CD4-positive, alpha-beta memory T cell (primary cell): ENCODE results near the gene SOX1. TPM values are rescaled to one million over a fixed set of nuclear protein-coding genes. Genes with fewer than 3 reads are reported as not detected.
A peak's percentile ranks its signal among the peaks of the same experiment; 100 is the strongest.

Source experiments
- CTCF ChIA-PET: fragments of 350-600 bp; sonication (Branson Sonifier 250); formaldehyde crosslinking; loops from one replicate; lab custom pipeline; 2021; ENCODE audit warnings: inconsistent platforms; ENCODE audit not compliant: partially characterized antibody; lab: Charles Lee
- POLR2A ChIA-PET: fragments of 350-600 bp; sonication (Branson Sonifier 250); formaldehyde crosslinking; loops from one replicate; lab custom pipeline; 2021; ENCODE audit not compliant: partially characterized antibody; lab: Charles Lee
- DNase-seq, 5 donors: peaks; one replicate each; pipeline versions ENCODE4 v3.0.0 to v3.0.0-alpha.2; 2020 to 2022; ENCODE audit warnings: mixed read lengths in 1 of 5
- H3K27ac ChIP-seq: one replicate; pipeline ENCODE4 v1.7.0; 2013; ENCODE audit warnings: low read depth, low read length
- H3K27me3 ChIP-seq: 2 replicates; pipeline ENCODE4 v1.7.0; 2013; ENCODE audit warnings: mild to moderate bottlenecking, low read length, moderate library complexity; ENCODE audit not compliant: insufficient read depth
- H3K36me3 ChIP-seq: 2 replicates; pipeline ENCODE4 v1.7.0; 2013; ENCODE audit warnings: mild to moderate bottlenecking, low read length, moderate library complexity; ENCODE audit not compliant: insufficient read depth
- H3K4me1 ChIP-seq: 2 replicates; pipeline ENCODE4 v1.7.0; 2013; ENCODE audit warnings: mild to moderate bottlenecking, low read length, moderate library complexity; ENCODE audit not compliant: insufficient read depth
- H3K4me3 ChIP-seq, 2 donors: one replicate each; pipeline ENCODE4 v1.7.0; 2013; ENCODE audit warnings: low read length in 2 of 2, mild to moderate bottlenecking in 1 of 2
- H3K9me3 ChIP-seq, 2 donors: one replicate each; pipeline ENCODE4 v1.7.0; 2013; ENCODE audit warnings: low read length in 2 of 2, control low read depth in 1 of 2; ENCODE audit not compliant: control insufficient read depth in 1 of 2
- H3K27ac Mint-ChIP-seq, 7 donors: one replicate each; pipeline ENCODE4 v1.8.0; 2020 to 2021; ENCODE audit warnings: mixed read lengths in 7 of 7, mild to moderate bottlenecking in 6 of 7, inconsistent platforms in 3 of 7, moderate library complexity in 3 of 7
- H3K27me3 Mint-ChIP-seq, 2 donors: one replicate each; pipeline ENCODE4 v1.8.0; 2020 to 2021; ENCODE audit warnings: mixed read lengths in 2 of 2
- H3K36me3 Mint-ChIP-seq, 2 donors: one replicate each; pipeline ENCODE4 v1.8.0; 2020 to 2021; ENCODE audit warnings: mixed read lengths in 2 of 2, inconsistent platforms in 1 of 2, mild to moderate bottlenecking in 1 of 2
- H3K4me1 Mint-ChIP-seq, 4 donors: one replicate each; pipeline ENCODE4 v1.8.0; 2020 to 2021; ENCODE audit warnings: mixed read lengths in 4 of 4, mild to moderate bottlenecking in 1 of 4
- H3K4me3 Mint-ChIP-seq, 8 donors: one replicate each; pipeline ENCODE4 v1.8.0; 2020 to 2021; ENCODE audit warnings: mixed read lengths in 8 of 8, mild to moderate bottlenecking in 7 of 8, moderate library complexity in 6 of 8, inconsistent platforms in 3 of 8
- H3K9me3 Mint-ChIP-seq, 8 donors: one replicate each; pipeline ENCODE4 v1.8.0; 2020 to 2021; ENCODE audit warnings: mixed read lengths in 8 of 8, mild to moderate bottlenecking in 5 of 8, inconsistent platforms in 3 of 8, moderate library complexity in 1 of 8
- intact Hi-C: fragments of 100-400 bp; cut with micrococcal nuclease; formaldehyde crosslinking; loops from one replicate; pipeline ENCODE4 v1.15.1; 2023
- polyA plus RNA-seq, 2 donors: library from polyadenylated mRNA; unstranded; fragments of 300-500 nt; fragmentation: Illumina TruSeq; gene quantifications; one replicate each; pipeline ENCODE4 v1.2.3, GENCODE V29; 2021
- total RNA-seq, 2 experiments: library from RNA; stranded (reverse); gene quantifications; one replicate each; pipeline ENCODE4 v1.2.3, GENCODE V29; 2021

Gene SOX1
- total and polyA plus RNA-seq, 4 experiments from 2014 or later: not detected

DNA sequence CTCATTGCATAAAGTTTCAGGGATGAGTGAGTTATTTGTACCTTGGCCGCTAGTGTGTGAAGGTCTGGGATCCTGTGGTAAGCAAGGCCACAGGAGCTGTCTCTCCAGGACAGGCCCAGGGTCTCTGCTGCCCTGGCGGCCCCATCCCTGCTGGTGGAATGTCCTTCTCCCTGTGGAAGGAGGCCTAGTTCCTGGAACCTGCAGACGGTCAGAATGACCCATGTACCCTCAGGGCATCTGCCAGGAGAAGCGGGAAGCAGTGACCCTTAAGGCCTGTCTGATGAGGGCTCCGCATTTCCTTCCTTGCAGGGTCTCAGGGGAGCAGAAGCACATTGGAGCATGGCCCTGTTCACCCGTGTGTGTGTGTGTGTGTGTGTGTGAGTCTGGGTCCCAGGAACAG, 32.1 kb upstream of the SOX1 start:
- Histone ChIP-seq H3K4me3 (no peak overlapping the region), H3K36me3 (no peaks in the 10 kb centered on the region), H3K4me1 (no peaks in the 10 kb centered on the region), H3K9me3 (no peaks in the 10 kb centered on the region), H3K27ac (no peak overlapping the region), H3K27me3 (no peaks in the 10 kb centered on the region)
- Mint-ChIP-seq H3K27ac (no peak overlapping the region), H3K4me3 (no peak overlapping the region), H3K4me1 (no peaks in the 10 kb centered on the region), H3K36me3 (no peaks in the 10 kb centered on the region), H3K27me3 (peaks cover 0 to 8% of the 10 kb centered on the region in 2 donors), H3K9me3 (peaks cover 0 to 4% (median 0%) of the 10 kb centered on the region in 8 donors)
- intact Hi-C loops: no loop called here
- POLR2A ChIA-PET: no interaction called here
- DNase-seq: no peak
- CTCF ChIA-PET: no interaction called here

- Mint-ChIP-seq H3K36me3 (no peaks in the 10 kb centered on the region), H3K9me3 (peaks cover 0 to 30% (median 15%) of the 10 kb centered on the region in 8 donors), H3K27ac (no peak overlapping the region), H3K4me1 (no peaks in the 10 kb centered on the region), H3K4me3 (no peak overlapping the region), H3K27me3 (peaks cover 4 to 5% of the 10 kb centered on the region in 2 donors)
- Histone ChIP-seq H3K4me1 (no peaks in the 10 kb centered on the region), H3K4me3 (no peak overlapping the region), H3K27ac (no peak overlapping the region), H3K27me3 (no peaks in the 10 kb centered on the region), H3K9me3 (no peaks in the 10 kb centered on the region), H3K36me3 (no peaks in the 10 kb centered on the region)
- CTCF ChIA-PET: no interaction called here
- POLR2A ChIA-PET: no interaction called here
- intact Hi-C loops: no loop called here
- no peak for DNase-seq
Observed at GRCh38 chr13:112042496-112042895, 24.5 kb upstream of the SOX1 start.

GRCh38 chr13:112052213-112052612, 14.7 kb upstream of the SOX1 start:
- H3K9me3 Mint-ChIP-seq: peaks cover 2 to 29% (median 10%) of the 10 kb centered on the region in 8 donors
- H3K4me3 Mint-ChIP-seq: no peak overlapping the region
- peaks cover 3 to 9% (median 3%) of the 10 kb centered on the region in 4 donors for H3K4me1 Mint-ChIP-seq
- no peaks in the 10 kb centered on the region for H3K4me1 ChIP-seq
- peaks cover 37 to 50% of the 10 kb centered on the region in 2 donors for H3K27me3 Mint-ChIP-seq
- H3K27ac ChIP-seq: no peak overlapping the region
- H3K36me3 Mint-ChIP-seq: peaks cover 0 to 1% of the 10 kb centered on the region in 2 donors
- no peak overlapping the region for H3K4me3 ChIP-seq
- intact Hi-C loops: no loop called here
- no peaks in the 10 kb centered on the region for H3K36me3 ChIP-seq
- ChIA-PET CTCF (no interaction called here), POLR2A (no interaction called here)
- H3K27me3 ChIP-seq: peaks cover 13% of the 10 kb centered on the region
- DNase-seq: no peak
- H3K27ac Mint-ChIP-seq: no peak overlapping the region
- H3K9me3 ChIP-seq: no peaks in the 10 kb centered on the region

- ChIA-PET CTCF (no interaction called here), POLR2A (no interaction called here)
- H3K4me1 ChIP-seq: no peaks in the 10 kb centered on the region
- H3K27ac Mint-ChIP-seq: peak overlapping the region in 1 of 7 donors; percentile 50
- no peaks in the 10 kb centered on the region for H3K9me3 ChIP-seq
- no peak overlapping the region for H3K4me3 ChIP-seq
- H3K9me3 Mint-ChIP-seq: peaks cover 0 to 20% (median 7%) of the 10 kb centered on the region in 8 donors
- intact Hi-C loops: no loop called here
- H3K27me3 Mint-ChIP-seq: peaks cover 42 to 45% of the 10 kb centered on the region in 2 donors
- peaks cover 0 to 1% of the 10 kb centered on the region in 2 donors for H3K36me3 Mint-ChIP-seq
- H3K4me3 Mint-ChIP-seq: peak overlapping the region in 1 of 8 donors; percentile 29
- H3K27me3 ChIP-seq: peaks cover 13% of the 10 kb centered on the region
- DNase-seq: no peak
- peaks cover 3 to 9% (median 3%) of the 10 kb centered on the region in 4 donors for H3K4me1 Mint-ChIP-seq
- H3K36me3 ChIP-seq: no peaks in the 10 kb centered on the region
- H3K27ac ChIP-seq: no peak overlapping the region
Observed at GRCh38 chr13:112053167-112053743, 13.7 kb upstream of the SOX1 start.

DNA sequence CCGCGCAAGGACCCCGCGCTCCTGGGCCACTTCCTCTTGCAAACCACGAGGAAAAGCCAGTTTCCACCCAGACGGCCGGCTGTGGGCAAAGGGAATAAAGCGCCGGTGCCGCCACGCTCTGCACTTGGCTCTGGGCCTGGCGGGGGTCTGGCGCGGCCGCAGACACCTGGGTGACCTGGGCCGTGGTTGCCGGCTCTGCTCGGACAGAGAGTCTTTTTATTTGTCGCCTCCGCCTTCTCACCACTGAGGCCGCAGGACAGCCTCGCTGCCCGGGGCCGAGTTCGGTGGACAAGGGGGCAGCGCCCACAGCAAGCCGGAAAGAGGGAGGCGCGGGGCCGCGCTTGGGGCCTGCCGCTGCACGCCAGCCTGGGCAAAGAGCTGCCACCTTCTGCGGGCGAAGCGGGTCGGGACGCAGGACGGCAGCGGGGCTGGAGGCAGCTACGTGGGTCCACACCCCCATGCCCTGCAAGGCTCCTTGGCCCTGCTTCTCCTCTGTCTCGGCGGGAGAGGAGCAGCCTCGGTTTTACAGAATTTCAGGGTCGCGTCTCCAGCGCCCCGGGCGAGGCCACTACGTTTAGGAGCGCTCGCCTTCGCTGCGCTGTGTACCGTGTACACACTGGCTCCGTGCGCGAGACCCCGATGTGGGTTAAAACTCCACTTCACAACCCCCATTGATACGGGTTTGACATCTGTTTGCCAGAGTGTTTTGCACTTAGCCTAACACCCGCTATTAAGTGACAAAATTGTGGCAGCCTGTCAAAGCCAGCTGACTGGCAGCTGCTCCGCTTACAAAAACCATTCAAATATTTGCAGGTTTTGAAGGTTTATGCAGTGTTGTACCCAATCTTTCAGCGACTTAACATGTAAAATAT, 13.0 kb upstream of the SOX1 start:
- peaks cover 3 to 9% (median 3%) of the 10 kb centered on the region in 4 donors for H3K4me1 Mint-ChIP-seq
- peaks cover 0 to 20% (median 7%) of the 10 kb centered on the region in 8 donors for H3K9me3 Mint-ChIP-seq
- H3K27me3 ChIP-seq: peaks cover 17% of the 10 kb centered on the region
- H3K36me3 Mint-ChIP-seq: peaks cover 0 to 1% of the 10 kb centered on the region in 2 donors
- no peak overlapping the region for H3K4me3 ChIP-seq
- no peak overlapping the region for H3K27ac ChIP-seq
- CTCF ChIA-PET: no interaction called here
- peaks cover 42 to 45% of the 10 kb centered on the region in 2 donors for H3K27me3 Mint-ChIP-seq
- POLR2A ChIA-PET: no interaction called here
- no peak overlapping the region for H3K4me3 Mint-ChIP-seq
- H3K4me1 ChIP-seq: no peaks in the 10 kb centered on the region
- no peaks in the 10 kb centered on the region for H3K36me3 ChIP-seq
- intact Hi-C loops: no loop called here
- no peak for DNase-seq
- no peaks in the 10 kb centered on the region for H3K9me3 ChIP-seq
- no peak overlapping the region for H3K27ac Mint-ChIP-seq

- peaks cover 0 to 26% (median 7%) of the 10 kb centered on the region in 8 donors for H3K9me3 Mint-ChIP-seq
- ChIA-PET POLR2A (no interaction called here), CTCF (no interaction called here)
- intact Hi-C loops: no loop called here
- Histone ChIP-seq H3K4me3 (no peak overlapping the region), H3K36me3 (no peaks in the 10 kb centered on the region), H3K27ac (no peak overlapping the region), H3K4me1 (no peaks in the 10 kb centered on the region), H3K9me3 (no peaks in the 10 kb centered on the region), H3K27me3 (peaks cover 22% of the 10 kb centered on the region)
- H3K27me3 Mint-ChIP-seq: peaks cover 49% of the 10 kb centered on the region in 2 donors
- no peak overlapping the region for H3K4me3 Mint-ChIP-seq
- peaks cover 0 to 1% of the 10 kb centered on the region in 2 donors for H3K36me3 Mint-ChIP-seq
- peak overlapping the region in 1 of 7 donors; percentile 41 for H3K27ac Mint-ChIP-seq
- no peak for DNase-seq
- H3K4me1 Mint-ChIP-seq: peaks cover 3 to 9% (median 3%) of the 10 kb centered on the region in 4 donors
Observed at GRCh38 chr13:112054616-112055015, 12.3 kb upstream of the SOX1 start.
